HG03280 (cell line): ENCODE measurements around the gene ZFP2.
"Not testable (repeated sequence)": the region's sequence is repeated elsewhere in the genome, so short reads cannot be mapped to it uniquely, and the experiment has no call there.

Experiments used
- ATAC-seq: cut with Tn5 transposase; IDR thresholded peaks from one replicate; pipeline ENCODE4 v1.9.1; 2021; ENCODE audit warnings: mild to moderate bottlenecking, moderate library complexity; ENCODE audit not compliant: unreplicated experiment

The ZFP2 gene

GRCh38 chr5:178895615-178896571 lies at the start of gene ZFP2:
ZFP2 (plus strand) TSS chr5:178895913; CDS start chr5:178931314, 35,401 bp downstream.
- no peak for ATAC-seq

- no peak for ATAC-seq
Measured at GRCh38 chr5:178849316-178849715, 46.4 kb upstream of the ZFP2 start.

- no peak for ATAC-seq
Measured at GRCh38 chr5:178851951-178852350, 43.8 kb upstream of the ZFP2 start.

- ATAC-seq, result no peak
Measured at GRCh38 chr5:178854284-178854683, 41.4 kb upstream of the ZFP2 start.

GRCh38 chr5:178859625-178860521 lies 35.8 kb upstream of the ZFP2 start, which contains the start of gene ZNF354B:
ZNF354B (plus strand) TSS chr5:178859953; CDS start chr5:178861048, 1,095 bp downstream.
- peak; percentile 98 for ATAC-seq

- ATAC-seq, result not testable (repeated sequence)
Measured at GRCh38 chr5:178860615-178861014, 35.1 kb upstream of the ZFP2 start.

- ATAC-seq, result no peak
Measured at GRCh38 chr5:178861627-178862026, 34.1 kb upstream of the ZFP2 start.

GRCh38 chr5:178866946-178867345 lies 28.8 kb upstream of the ZFP2 start:
- ATAC-seq, result no peak

GRCh38 chr5:178869577-178869976 lies 26.1 kb upstream of the ZFP2 start:
- ATAC-seq, result no peak

- ATAC-seq, result no peak
Measured at GRCh38 chr5:178870411-178870810, 25.3 kb upstream of the ZFP2 start.

- ATAC-seq, result no peak
Measured at GRCh38 chr5:178872302-178872701, 23.4 kb upstream of the ZFP2 start.

GRCh38 chr5:178883115-178883694 lies 12.5 kb upstream of the ZFP2 start:
- ATAC-seq, result not testable (repeated sequence)

- ATAC-seq, result no peak
Measured at GRCh38 chr5:178883815-178884430, 11.8 kb upstream of the ZFP2 start.

GRCh38 chr5:178899289-178899688 lies 3.6 kb downstream of the ZFP2 start:
- no peak for ATAC-seq

- ATAC-seq, result no peak
Measured at GRCh38 chr5:178902849-178903248, 7.1 kb downstream of the ZFP2 start.

GRCh38 chr5:178931846-178932760 lies 36.4 kb downstream of the ZFP2 start:
- ATAC-seq, result no peak

- no peak for ATAC-seq
Measured at GRCh38 chr5:178940569-178941360, 45.1 kb downstream of the ZFP2 start, which contains the start of gene ZNF454. ZNF454 (plus strand) TSS chr5:178941198; CDS start chr5:178942792, 1,594 bp downstream.

- ATAC-seq, result no peak
Measured at GRCh38 chr5:178941361-178941760, 45.6 kb downstream of the ZFP2 start.
